OCI-LY1 (cell line): Measurements from ENCODE around the gene LARP1B.
"Not testable (repeated sequence)": the region's sequence is repeated elsewhere in the genome, so short reads cannot be mapped to it uniquely, and the experiment has no call there.

Experiments used
- H2AFZ ChIP-seq: fragments of 200-600 bp; sonication (generic), shearing (Covaris generic); 2 replicates; pipeline ENCODE4 v1.6.0; 2014; ENCODE audit warnings: antibody characterized with exemption, mild to moderate bottlenecking, low read length
- H3F3A ChIP-seq: fragments of 200-600 bp; sonication (generic), shearing (Covaris generic); 2 replicates; pipeline ENCODE4 v1.6.0; 2014; ENCODE audit warnings: mild to moderate bottlenecking, antibody characterized with exemption, low read length, moderate library complexity; ENCODE audit not compliant: insufficient read depth
- H3K27ac ChIP-seq: fragments of 200-600 bp; sonication (generic); 2 replicates; pipeline ENCODE4 v1.5.1; 2014; ENCODE audit warnings: low read length, mixed run types, mild to moderate bottlenecking, low read depth; ENCODE audit not compliant: poor library complexity, severe bottlenecking
- H3K27me3 ChIP-seq: fragments of 200-600 bp; sonication (generic); 2 replicates; pipeline ENCODE4 v1.6.0; 2014; ENCODE audit warnings: antibody characterized with exemption, mild to moderate bottlenecking, low read length, moderate library complexity; ENCODE audit not compliant: insufficient read depth
- H3K36me3 ChIP-seq: fragments of 200-600 bp; sonication (generic); 2 replicates; pipeline ENCODE4 v1.6.1; 2014; ENCODE audit warnings: mild to moderate bottlenecking, antibody characterized with exemption, low read length, moderate library complexity, mixed read lengths; ENCODE audit not compliant: insufficient read depth
- H3K4me1 ChIP-seq: fragments of 200-600 bp; sonication (generic); 2 replicates; pipeline ENCODE4 v1.5.1; 2014; ENCODE audit warnings: mild to moderate bottlenecking, low read length, moderate library complexity; ENCODE audit not compliant: insufficient read depth, severe bottlenecking
- H3K4me2 ChIP-seq: fragments of 200-600 bp; sonication (generic), shearing (Covaris generic); 2 replicates; pipeline ENCODE4 v1.6.1; 2014; ENCODE audit warnings: low read length
- H3K4me3 ChIP-seq: fragments of 200-600 bp; sonication (generic); 2 replicates; pipeline ENCODE4 v1.5.1; 2014; ENCODE audit warnings: low read length, low read depth, mild to moderate bottlenecking, mixed read lengths; ENCODE audit not compliant: poor library complexity, severe bottlenecking
- H3K79me2 ChIP-seq: fragments of 200-600 bp; shearing (Covaris generic); 2 replicates; pipeline ENCODE4 v1.6.1; 2016; ENCODE audit warnings: mixed run types, low read length, mixed read lengths; ENCODE audit not compliant: insufficient read depth
- H3K9ac ChIP-seq: fragments of 200-600 bp; sonication (generic), shearing (Covaris generic); 2 replicates; pipeline ENCODE4 v1.6.1; 2014; ENCODE audit warnings: mild to moderate bottlenecking, low read length, mixed read lengths
- H3K9me2 ChIP-seq: fragments of 200-600 bp; sonication (generic), shearing (Covaris generic); 2 replicates; pipeline ENCODE4 v1.6.1; 2014; ENCODE audit warnings: low read depth, mild to moderate bottlenecking, low read length, mixed read lengths
- H3K9me3 ChIP-seq: fragments of 200-600 bp; shearing (Covaris generic); 2 replicates; pipeline ENCODE4 v1.6.1; 2014; ENCODE audit warnings: low read length, mixed read lengths
- H4K20me1 ChIP-seq: fragments of 200-600 bp; sonication (generic), shearing (Covaris generic); 2 replicates; pipeline ENCODE4 v1.6.0; 2016; ENCODE audit warnings: mild to moderate bottlenecking, low read length; ENCODE audit not compliant: insufficient read depth
- EZH2 ChIP-seq: fragments of 200-600 bp; sonication (generic), shearing (Covaris generic); IDR thresholded peaks from 2 replicates; pipeline ENCODE4 v1.8.0; 2017; ENCODE audit warnings: borderline replicate concordance, mixed run types, mild to moderate bottlenecking, antibody characterized with exemption, low read length, moderate library complexity, mixed read lengths
- TF ChIP-seq, protein P1 (sequence below): fragments of 200-600 bp; sonication (generic), shearing (Covaris generic); IDR thresholded peaks from 2 replicates; pipeline ENCODE4 v1.5.1; 2017; ENCODE audit warnings: mild to moderate bottlenecking, antibody characterized with exemption, low read length, moderate library complexity, mixed read lengths

LARP1B gene

DNA sequence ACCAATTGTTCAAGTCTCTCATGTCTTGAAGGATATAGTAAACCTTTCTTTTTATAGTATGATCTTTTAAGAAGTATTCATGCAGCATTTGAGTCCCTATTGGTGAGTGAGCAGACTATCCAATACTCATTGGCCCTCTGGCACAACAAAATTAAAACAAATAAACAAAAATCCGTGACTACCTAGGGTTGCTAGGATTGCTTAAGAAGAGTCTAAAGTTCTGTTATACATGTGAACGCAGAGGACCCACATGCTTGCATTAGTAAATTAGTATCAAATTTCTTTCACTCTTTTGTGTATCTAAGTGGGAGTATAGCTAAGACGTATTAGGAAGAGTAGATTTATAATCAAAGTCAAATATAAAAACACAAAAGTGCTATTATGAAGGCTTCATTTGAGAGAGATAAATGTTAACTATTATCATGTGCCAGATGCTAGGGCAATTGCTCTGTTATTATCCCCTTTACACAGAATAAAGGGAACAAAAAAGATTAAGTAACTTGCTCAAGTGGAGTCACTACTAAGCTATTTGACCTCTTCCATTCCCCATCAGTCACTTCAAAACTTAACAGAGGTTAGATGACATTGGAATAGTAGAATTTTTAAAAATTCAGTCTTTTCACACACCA is 29.2 kb upstream of the LARP1B start:
- Histone ChIP-seq H3K4me1 (no peaks in the 10 kb centered on the region), H3K4me2 (no peak overlapping the region), H2AFZ (no peak overlapping the region), H3K9ac (no peak overlapping the region), H3K9me2 (no peaks in the 10 kb centered on the region), H3K36me3 (peaks cover 8% of the 10 kb centered on the region; the same call in 1 of the 2 replicates), H3K9me3 (no peaks in the 10 kb centered on the region), H3K27ac (no peak overlapping the region), H3K79me2 (no peaks in the 10 kb centered on the region), H3F3A (no peaks in the 10 kb centered on the region), H3K27me3 (no peaks in the 10 kb centered on the region), H4K20me1 (no peaks in the 10 kb centered on the region), H3K4me3 (no peak overlapping the region)
- TF ChIP-seq, protein P1, sequence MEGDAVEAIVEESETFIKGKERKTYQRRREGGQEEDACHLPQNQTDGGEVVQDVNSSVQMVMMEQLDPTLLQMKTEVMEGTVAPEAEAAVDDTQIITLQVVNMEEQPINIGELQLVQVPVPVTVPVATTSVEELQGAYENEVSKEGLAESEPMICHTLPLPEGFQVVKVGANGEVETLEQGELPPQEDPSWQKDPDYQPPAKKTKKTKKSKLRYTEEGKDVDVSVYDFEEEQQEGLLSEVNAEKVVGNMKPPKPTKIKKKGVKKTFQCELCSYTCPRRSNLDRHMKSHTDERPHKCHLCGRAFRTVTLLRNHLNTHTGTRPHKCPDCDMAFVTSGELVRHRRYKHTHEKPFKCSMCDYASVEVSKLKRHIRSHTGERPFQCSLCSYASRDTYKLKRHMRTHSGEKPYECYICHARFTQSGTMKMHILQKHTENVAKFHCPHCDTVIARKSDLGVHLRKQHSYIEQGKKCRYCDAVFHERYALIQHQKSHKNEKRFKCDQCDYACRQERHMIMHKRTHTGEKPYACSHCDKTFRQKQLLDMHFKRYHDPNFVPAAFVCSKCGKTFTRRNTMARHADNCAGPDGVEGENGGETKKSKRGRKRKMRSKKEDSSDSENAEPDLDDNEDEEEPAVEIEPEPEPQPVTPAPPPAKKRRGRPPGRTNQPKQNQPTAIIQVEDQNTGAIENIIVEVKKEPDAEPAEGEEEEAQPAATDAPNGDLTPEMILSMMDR: no peak
- no peak for TF ChIP-seq EZH2

DNA sequence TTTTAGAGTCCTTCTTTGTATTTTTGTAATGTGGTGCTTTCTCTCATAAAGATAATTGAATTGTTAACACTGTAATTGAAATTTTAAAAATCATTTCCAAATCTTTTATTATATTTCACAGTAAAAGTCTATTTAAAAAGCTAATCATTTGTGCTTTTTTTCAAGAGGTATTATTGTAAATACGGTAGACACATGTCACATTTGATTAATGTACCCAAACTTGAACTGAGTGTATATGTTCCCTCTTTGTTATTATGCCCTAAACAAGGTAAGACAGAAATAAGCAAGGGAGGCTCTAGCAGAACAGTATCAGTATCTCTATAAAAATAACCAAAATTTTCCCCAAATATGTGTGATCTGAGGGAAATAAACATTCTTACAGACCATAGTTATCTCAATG is 21.5 kb upstream of the LARP1B start:
- no peaks in the 10 kb centered on the region for H4K20me1 ChIP-seq
- no peak overlapping the region for H3K9ac ChIP-seq
- H3K9me3 ChIP-seq: no peaks in the 10 kb centered on the region
- H3K4me3 ChIP-seq: no peak overlapping the region
- no peaks in the 10 kb centered on the region for H3K36me3 ChIP-seq
- no peak overlapping the region for H3K4me2 ChIP-seq
- H3K79me2 ChIP-seq: no peaks in the 10 kb centered on the region
- TF ChIP-seq EZH2: no peak
- TF ChIP-seq, protein P1: no peak
- H2AFZ ChIP-seq: no peak overlapping the region
- no peaks in the 10 kb centered on the region for H3K9me2 ChIP-seq
- H3K27ac ChIP-seq: no peak overlapping the region
- H3F3A ChIP-seq: 0 out of 2 replicates have a peak, but pooled peaks cover 3% of the 10 kb centered on the region
- H3K4me1 ChIP-seq: no peaks in the 10 kb centered on the region
- H3K27me3 ChIP-seq: no peaks in the 10 kb centered on the region

DNA sequence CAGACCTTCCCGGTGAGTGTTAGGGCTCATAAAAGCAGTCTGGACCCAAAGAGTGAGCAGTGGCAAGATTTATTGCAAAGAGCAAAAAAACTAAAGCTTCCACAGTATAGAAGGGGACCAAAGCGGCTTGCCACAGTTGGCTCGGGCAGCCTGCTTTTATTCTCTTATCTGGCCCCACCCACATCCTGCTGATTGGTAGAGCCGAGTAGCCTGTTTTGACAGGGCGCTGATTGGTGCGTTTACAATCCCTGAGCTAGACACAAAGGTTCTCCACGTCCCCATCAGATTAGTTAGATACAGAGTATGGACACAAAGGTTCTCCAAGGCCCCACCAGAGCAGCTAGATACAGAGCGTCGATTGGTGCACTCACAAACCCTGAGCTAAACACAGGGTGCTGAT is 14.1 kb upstream of the LARP1B start:
- H3K4me2 ChIP-seq, H3F3A ChIP-seq, H3K9me2 ChIP-seq, H3K27me3 ChIP-seq, H4K20me1 ChIP-seq, H3K9me3 ChIP-seq, H3K79me2 ChIP-seq, H3K4me3 ChIP-seq, H2AFZ ChIP-seq, H3K4me1 ChIP-seq, H3K36me3 ChIP-seq, H3K27ac ChIP-seq, H3K9ac ChIP-seq: not testable (repeated sequence)

DNA sequence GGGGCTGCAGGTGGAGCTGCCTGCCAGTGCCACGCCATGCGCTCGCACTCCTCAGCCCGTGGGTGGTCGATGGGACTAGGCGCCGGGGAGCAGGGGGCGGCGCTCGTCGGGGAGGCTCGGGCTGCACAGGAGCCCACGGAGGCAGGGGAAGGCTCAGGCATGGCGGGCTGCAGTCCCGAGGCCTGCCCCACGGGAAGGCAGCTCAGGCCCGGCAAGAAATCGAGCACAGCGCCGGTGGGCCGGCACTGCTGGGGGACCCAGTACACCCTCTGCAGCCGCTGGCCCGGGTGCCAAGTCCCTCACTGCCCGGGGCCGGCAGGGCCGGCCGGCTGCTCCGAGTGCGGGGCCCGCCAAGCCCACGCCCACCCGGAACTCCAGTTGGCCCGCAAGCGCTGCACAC is 13.6 kb upstream of the LARP1B start:
- not testable (repeated sequence) for H3K4me3 ChIP-seq, H3K9ac ChIP-seq, H3K4me2 ChIP-seq, H3K27me3 ChIP-seq, H3K36me3 ChIP-seq, H3K79me2 ChIP-seq, H3K9me2 ChIP-seq, H4K20me1 ChIP-seq, H3K4me1 ChIP-seq, H3K27ac ChIP-seq, H3K9me3 ChIP-seq, H3F3A ChIP-seq, H2AFZ ChIP-seq
